SJCRH30 (cell line): ENCODE measurements around the gene ROR1. TPM values are rescaled to one million over a fixed set of nuclear protein-coding genes. Genes with fewer than 3 reads are reported as not detected.

Source experiments
- DNase-seq, 2 experiments: peaks; one replicate each; pipeline ENCODE4 v3.0.0-alpha.2; 2015 to 2020
- H3K27ac ChIP-seq: fragments of 250-450 bp; sonication (Bioruptor Pico); 2 replicates; pipeline ENCODE4 v1.5.1; 2020; ENCODE audit warnings: mild to moderate bottlenecking, moderate library complexity
- H3K27me3 ChIP-seq: fragments of 250-450 bp; sonication (Bioruptor Pico); 2 replicates; pipeline ENCODE4 v1.5.1; 2020; ENCODE audit warnings: mild to moderate bottlenecking, moderate library complexity
- H3K36me3 ChIP-seq: fragments of 250-450 bp; sonication (Bioruptor Pico); 2 replicates; pipeline ENCODE4 v1.5.1; 2020; ENCODE audit warnings: mild to moderate bottlenecking, moderate library complexity
- H3K4me1 ChIP-seq: fragments of 250-450 bp; sonication (Bioruptor Pico); 2 replicates; pipeline ENCODE4 v1.5.1; 2020; ENCODE audit warnings: mild to moderate bottlenecking, moderate library complexity
- H3K4me3 ChIP-seq: fragments of 250-450 bp; sonication (Bioruptor Pico); 2 replicates; pipeline ENCODE4 v1.5.1; 2020; ENCODE audit warnings: mild to moderate bottlenecking, moderate library complexity
- H3K9me3 ChIP-seq: fragments of 250-450 bp; sonication (Bioruptor Pico); replicated peaks from 2 replicates; pipeline ENCODE4 v1.5.1; 2020; ENCODE audit warnings: mild to moderate bottlenecking, moderate library complexity
- total RNA-seq: library from RNA; depleted of rRNA; stranded (reverse); fragments of >200 nt; shearing (Covaris generic); gene quantifications from 2 replicates; pipeline ENCODE4 v1.2.3, GENCODE V29; 2014

The ROR1 gene
- total RNA-seq, 1 experiment from 2014 or later: 5.5 TPM

DNA sequence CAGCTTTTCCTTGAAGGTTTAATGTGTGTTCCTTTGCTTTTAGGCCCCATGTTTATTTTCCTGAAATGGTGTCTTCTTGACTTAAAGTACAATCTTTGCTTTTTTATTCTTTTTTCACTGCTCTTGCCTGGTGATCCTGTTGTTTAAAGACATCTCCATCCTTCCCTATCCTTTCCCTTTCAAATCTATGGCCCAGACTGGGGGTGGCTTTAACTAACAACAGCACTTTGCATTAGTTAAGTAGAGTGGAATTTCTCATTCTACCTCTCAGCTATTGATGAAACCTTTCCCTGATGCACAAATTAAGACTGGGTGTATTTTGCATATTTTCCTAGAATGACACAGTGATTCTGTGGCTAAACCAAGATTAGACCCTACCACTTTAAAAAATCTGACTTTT, 84.3 kb downstream of the ROR1 start:
- Histone ChIP-seq H3K9me3 (no peaks in the 10 kb centered on the region; the same call in 1 of the 2 replicates), H3K4me1 (no peaks in the 10 kb centered on the region), H3K27ac (no peak overlapping the region), H3K27me3 (no peaks in the 10 kb centered on the region), H3K4me3 (no peak overlapping the region), H3K36me3 (no peaks in the 10 kb centered on the region)
- no peak for DNase-seq

DNA sequence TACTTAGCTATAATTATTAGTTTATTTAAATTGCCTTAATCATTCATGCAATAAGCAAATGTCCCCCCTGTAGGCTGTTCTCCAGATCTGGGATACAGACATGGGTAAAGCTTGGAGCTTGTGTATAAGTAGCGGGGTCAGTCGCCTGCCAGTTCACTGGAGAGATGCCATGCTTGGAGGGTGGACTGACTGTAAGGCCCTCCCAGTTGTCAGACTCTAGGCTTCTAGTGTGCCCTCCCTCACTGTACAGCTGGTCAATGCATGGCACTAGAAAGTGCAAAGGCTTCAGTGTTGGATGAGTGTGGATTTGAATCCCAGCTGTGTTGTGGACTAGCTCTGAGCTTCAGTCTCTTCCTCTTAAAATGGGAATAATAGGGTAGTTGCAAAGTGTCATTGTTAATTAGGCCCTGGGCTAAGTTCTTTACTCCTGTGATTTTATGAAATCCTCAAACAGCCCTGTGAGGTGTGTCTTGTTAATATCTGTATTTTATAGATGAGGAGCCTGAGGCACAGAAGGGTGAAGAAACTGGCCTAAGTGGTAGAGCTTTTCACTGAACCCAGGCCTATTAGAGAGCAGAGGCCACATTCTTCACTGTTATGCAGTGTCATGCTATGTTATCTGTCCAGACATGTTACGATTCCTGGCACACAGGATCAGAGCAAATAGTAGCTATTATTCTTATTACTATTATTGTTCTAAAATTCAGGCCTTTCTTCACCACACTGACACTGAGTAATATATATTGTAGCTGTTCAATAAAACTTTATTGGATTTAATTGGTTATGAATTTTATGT, 85.9 kb downstream of the ROR1 start:
- no peak overlapping the region for H3K27ac ChIP-seq
- H3K9me3 ChIP-seq: no peaks in the 10 kb centered on the region; the same call in 1 of the 2 replicates
- DNase-seq: no peak
- H3K4me3 ChIP-seq: no peak overlapping the region
- no peaks in the 10 kb centered on the region for H3K36me3 ChIP-seq
- H3K27me3 ChIP-seq: no peaks in the 10 kb centered on the region
- H3K4me1 ChIP-seq: no peaks in the 10 kb centered on the region

DNA sequence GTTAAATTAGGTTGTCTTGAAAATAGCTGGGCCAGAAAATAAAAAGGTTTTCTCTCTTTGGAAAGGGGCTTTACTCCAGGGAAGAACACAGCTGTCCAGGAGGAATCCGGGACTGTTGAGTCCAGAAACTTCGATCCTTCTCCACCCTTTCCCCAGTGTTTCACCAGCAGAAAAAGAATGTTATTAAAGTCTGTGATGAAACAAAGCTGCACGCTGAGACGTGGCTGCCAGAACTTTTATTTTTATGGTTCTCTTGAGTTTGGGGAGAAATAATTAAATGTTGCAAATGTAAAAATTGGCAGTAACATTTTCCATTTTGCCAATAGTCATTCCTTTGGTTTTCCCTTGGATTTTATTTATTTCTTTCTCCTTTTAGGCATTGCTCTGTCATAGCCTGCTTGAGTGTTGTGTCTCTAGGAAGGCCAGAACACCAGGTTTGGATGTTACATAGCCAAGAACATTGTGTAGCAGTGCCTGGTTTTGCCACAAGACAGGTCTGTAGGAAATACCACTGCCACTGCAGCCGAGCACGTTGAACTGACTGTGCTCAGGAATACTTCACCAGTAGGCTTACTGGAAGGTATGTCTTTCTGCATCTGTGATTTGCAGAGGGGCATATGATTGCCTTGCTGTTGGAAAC, 87.4 kb downstream of the ROR1 start:
- Histone ChIP-seq H3K4me1 (no peaks in the 10 kb centered on the region), H3K9me3 (no peaks in the 10 kb centered on the region; the same call in 1 of the 2 replicates), H3K27ac (no peak overlapping the region), H3K27me3 (no peaks in the 10 kb centered on the region), H3K4me3 (no peak overlapping the region), H3K36me3 (no peaks in the 10 kb centered on the region)
- no peak for DNase-seq

DNA sequence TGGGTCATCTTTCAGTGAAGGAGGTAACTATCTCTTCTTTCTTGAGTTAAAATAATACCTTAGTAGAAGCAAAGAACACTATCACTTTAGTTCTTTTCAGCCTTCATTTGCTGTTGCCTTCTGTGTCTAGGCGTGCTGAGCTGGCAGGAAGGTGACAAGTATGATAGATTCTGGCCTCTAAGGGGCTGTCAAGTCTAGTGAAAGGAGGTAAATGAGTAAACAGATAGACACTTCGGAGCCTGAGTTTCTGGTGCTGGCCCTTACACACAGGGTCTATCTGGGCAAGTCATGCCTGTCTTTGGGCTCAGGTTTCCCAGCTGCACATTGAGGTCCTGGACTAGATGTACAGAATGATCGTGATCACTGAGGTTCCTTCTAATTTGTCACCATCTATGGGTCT, 89.3 kb downstream of the ROR1 start:
- no peaks in the 10 kb centered on the region for H3K9me3 ChIP-seq
- H3K4me1 ChIP-seq: no peaks in the 10 kb centered on the region
- H3K27me3 ChIP-seq: no peaks in the 10 kb centered on the region
- no peak overlapping the region for H3K27ac ChIP-seq
- no peak overlapping the region for H3K4me3 ChIP-seq
- no peak for DNase-seq
- no peaks in the 10 kb centered on the region for H3K36me3 ChIP-seq

DNA sequence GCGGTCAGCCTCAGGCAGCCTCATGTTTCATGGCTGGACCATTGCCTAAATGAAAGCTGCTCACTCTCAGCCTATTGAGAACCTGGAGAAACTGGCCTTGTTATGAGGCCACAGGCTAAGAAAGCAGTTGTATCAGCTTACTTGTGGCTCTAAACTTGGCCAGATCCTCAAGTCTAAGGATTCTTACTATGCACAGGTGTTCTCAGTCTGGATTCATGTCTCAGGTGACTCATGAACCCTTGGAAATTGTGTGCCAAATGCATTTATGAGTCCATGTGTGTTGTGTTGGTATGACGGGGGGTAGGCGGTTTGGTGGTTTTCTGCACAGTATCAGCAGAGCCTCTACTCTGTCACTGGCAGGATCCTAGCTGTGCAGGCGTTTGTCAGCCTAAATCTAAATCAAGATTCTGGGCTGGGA, 90.4 kb downstream of the ROR1 start:
- Histone ChIP-seq H3K9me3 (no peaks in the 10 kb centered on the region), H3K4me1 (no peaks in the 10 kb centered on the region), H3K27ac (no peak overlapping the region), H3K27me3 (no peaks in the 10 kb centered on the region), H3K36me3 (no peaks in the 10 kb centered on the region), H3K4me3 (no peak overlapping the region)
- DNase-seq: no peak

DNA sequence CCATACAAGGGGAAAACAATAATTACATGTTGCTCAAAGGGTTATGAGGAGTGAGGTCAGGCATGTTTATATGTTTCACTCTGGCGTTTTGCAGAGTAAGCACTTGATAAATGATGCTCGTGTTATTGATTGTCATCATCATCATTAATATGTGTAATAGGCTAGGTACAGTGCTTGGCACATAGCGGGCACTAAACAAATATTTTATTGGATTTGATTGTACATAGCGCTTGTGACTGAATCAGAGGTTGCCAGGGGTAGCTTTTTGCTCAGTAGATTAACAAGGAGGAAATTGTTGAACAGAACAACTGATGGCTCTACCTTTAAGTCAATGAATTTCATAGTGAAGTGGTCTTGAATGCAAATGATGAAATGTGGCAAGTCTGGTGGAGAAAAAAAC, 91.7 kb downstream of the ROR1 start:
- H3K9me3 ChIP-seq: no peaks in the 10 kb centered on the region
- H3K36me3 ChIP-seq: no peaks in the 10 kb centered on the region
- H3K27me3 ChIP-seq: no peaks in the 10 kb centered on the region
- no peak for DNase-seq
- H3K27ac ChIP-seq: no peak overlapping the region
- no peaks in the 10 kb centered on the region for H3K4me1 ChIP-seq
- H3K4me3 ChIP-seq: no peak overlapping the region

DNA sequence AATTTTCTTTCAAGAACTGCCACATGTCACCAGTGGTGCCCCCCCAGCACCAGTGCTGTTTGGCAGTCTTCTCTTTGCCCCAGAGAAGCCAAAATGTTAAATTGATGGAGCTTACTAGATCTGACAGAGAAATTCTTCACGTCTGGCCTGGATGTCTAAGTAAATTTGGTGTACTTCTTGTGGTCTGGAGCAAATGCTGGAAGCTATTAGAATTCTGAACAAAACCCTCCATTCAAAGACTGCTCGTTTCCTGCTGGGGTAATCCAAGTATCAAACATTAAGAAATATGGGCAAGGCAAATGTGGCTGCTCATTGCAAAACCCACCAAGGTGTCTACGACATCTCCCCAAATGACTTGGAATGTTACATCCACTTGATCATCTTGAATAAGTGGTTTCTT, 92.3 kb downstream of the ROR1 start:
- Histone ChIP-seq H3K36me3 (no peaks in the 10 kb centered on the region), H3K4me3 (no peak overlapping the region), H3K4me1 (no peaks in the 10 kb centered on the region), H3K27me3 (no peaks in the 10 kb centered on the region), H3K9me3 (no peaks in the 10 kb centered on the region), H3K27ac (no peak overlapping the region)
- DNase-seq: no peak

DNA sequence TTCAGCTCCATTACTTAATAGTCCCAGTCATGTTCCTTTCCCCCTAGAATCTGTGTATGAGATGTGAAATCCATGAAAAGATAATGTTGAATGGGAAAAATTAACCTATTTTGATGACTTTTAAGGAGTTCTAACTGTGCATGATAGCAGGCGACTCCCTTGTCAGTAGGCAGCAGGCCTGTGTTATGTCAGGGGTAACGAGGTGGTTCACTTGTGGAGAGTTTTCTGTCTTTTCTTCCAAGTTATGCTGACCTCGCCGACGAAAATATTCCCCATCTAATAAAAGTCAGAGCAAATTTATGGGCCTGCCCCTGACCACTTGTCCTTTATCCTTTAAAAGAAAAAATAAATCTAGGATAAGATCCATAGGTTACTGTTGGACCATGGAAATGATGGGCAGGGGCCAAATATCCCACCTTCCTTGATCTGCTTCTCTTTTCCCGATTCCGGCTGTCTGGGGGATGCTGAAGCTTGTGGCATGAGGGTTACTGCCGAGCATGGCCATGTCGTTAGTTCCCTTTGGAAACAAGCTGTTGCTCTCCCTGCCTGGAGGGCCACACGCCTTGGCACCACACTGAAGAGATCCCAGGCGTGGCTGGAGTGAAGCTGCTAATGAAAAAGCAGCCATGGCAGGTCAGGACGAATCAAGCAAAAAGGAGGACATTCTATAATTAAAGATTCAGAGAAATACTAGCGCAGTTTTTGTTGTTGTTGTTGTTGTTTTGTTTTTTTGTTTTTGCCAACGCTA, 93.8 kb downstream of the ROR1 start:
- Histone ChIP-seq H3K4me1 (no peaks in the 10 kb centered on the region), H3K27me3 (no peaks in the 10 kb centered on the region), H3K9me3 (no peaks in the 10 kb centered on the region), H3K36me3 (no peaks in the 10 kb centered on the region), H3K4me3 (no peak overlapping the region), H3K27ac (no peak overlapping the region)
- no peak for DNase-seq

DNA sequence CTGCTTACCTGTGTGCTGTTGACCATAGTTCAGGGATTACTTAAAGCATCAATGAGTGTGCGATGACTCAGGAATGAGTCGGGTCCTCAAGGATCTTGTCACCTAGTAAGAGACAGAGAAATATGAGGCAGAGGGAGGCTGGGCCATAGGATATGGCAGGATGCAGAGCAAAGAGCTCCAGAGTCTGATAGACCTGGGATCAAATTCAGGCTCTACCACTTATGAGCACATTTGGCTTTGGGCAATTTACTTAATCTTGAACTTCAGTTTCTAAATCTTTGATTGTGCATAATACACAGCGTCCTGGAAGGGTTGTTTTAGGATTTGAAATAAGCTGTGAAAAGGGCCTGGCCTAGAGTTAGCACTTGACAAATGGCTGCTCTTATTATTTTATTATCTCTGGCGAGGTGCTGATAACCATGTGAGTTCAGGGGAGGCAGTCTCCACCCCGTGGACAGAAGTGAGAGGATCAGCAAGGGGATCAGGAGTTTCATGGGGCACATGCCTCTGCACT, 94.5 kb downstream of the ROR1 start:
- Histone ChIP-seq H3K9me3 (no peaks in the 10 kb centered on the region), H3K4me1 (no peaks in the 10 kb centered on the region), H3K36me3 (no peaks in the 10 kb centered on the region), H3K27ac (no peak overlapping the region), H3K27me3 (no peaks in the 10 kb centered on the region), H3K4me3 (no peak overlapping the region)
- DNase-seq: no peak

DNA sequence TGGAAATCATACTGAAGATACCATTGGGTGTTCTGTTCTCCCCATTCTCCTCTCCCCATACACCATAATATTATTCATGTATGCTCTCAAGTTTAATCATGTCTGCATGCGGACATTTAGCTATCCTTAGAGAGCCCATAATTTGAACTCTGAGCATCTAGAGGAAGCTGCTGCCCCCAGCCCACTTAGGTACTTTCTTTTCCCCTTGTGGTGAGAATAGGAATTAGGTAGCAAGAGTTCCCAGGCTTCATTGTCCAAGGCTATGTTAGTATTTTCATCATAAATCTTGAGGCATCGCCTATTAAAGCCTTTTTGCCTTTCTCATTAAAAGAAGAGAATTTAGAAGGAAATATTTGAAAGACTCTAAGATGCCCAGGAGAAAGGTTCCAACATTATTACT, 96.3 kb downstream of the ROR1 start:
- H3K9me3 ChIP-seq: no peaks in the 10 kb centered on the region
- H3K27ac ChIP-seq: no peak overlapping the region
- no peaks in the 10 kb centered on the region for H3K36me3 ChIP-seq
- H3K4me3 ChIP-seq: no peak overlapping the region
- no peaks in the 10 kb centered on the region for H3K4me1 ChIP-seq
- no peaks in the 10 kb centered on the region for H3K27me3 ChIP-seq
- DNase-seq: no peak

DNA sequence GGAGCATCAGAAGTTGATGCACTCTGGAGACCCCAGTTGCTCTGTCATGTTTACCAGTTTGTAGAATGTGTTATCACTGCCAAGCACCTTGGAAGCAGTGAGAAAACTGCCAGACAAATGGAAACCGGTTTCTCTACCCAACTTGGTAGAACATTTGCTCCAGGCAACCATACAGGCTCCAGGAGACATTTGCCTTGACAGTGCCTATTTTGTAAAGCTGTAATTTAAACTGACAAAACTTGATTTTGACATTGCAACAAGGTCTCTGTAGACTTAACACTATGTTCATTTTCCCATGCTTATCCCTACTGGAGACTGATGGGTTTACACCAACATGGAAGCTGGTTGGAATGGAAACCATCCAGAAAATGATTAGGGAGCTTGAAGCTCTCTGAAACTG, 97.6 kb downstream of the ROR1 start:
- Histone ChIP-seq H3K27me3 (no peaks in the 10 kb centered on the region), H3K27ac (no peak overlapping the region), H3K9me3 (no peaks in the 10 kb centered on the region), H3K4me1 (no peaks in the 10 kb centered on the region), H3K36me3 (no peaks in the 10 kb centered on the region), H3K4me3 (no peak overlapping the region)
- DNase-seq: no peak

DNA sequence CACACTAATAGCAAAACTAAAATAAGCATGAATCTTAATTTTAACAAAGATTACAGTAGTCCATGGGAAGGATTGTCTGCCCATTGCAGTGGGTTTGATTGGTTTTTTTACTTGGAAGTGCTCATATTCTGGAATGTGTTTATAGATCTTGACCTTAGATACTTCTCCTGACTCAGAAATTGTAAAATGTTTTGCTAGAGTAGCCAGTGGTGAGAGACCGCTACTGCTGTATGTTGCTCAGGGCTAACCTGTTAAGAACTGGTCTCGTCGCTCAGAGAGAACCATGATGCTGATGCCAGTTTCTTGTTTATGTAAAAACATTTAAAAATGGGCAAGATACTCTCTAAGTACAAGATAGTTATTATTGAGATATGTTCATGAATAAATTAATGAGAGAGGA, 99.9 kb downstream of the ROR1 start:
- H3K27me3 ChIP-seq: no peaks in the 10 kb centered on the region
- no peaks in the 10 kb centered on the region for H3K9me3 ChIP-seq
- no peak overlapping the region for H3K27ac ChIP-seq
- H3K4me3 ChIP-seq: no peak overlapping the region
- no peaks in the 10 kb centered on the region for H3K4me1 ChIP-seq
- no peaks in the 10 kb centered on the region for H3K36me3 ChIP-seq
- no peak for DNase-seq

DNA sequence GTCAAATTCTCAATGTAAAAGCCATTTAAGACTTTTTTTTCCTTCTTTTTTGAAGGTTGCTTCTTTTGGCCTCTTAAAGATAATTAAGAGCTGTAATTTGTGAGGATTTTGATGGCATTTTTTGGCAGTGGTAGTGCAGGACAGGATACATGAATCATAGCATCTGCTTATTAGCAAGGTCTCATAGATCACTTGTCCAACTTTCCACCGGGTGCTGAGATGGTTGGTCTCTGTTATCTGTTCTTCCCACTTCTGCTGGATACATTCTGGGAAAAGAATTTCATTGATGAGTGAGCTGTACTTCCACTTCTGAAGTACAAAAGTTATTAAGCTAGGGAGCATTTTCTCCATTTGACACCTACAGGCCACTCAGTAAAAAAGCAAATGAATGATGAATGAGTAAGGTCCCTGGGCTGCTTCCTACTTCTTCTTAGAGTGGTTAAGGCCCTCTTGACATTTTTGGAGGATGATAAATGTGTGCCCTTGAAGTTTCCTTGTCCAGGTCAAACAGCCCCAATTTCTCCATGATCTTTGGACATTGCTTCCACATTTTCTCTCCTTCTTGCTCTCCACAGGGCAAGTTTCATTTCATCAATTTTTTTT, 100.6 kb downstream of the ROR1 start:
- H3K4me3 ChIP-seq: no peak overlapping the region
- no peaks in the 10 kb centered on the region for H3K36me3 ChIP-seq
- H3K9me3 ChIP-seq: no peaks in the 10 kb centered on the region
- no peak for DNase-seq
- H3K4me1 ChIP-seq: no peaks in the 10 kb centered on the region
- H3K27ac ChIP-seq: no peak overlapping the region
- no peaks in the 10 kb centered on the region for H3K27me3 ChIP-seq

DNA sequence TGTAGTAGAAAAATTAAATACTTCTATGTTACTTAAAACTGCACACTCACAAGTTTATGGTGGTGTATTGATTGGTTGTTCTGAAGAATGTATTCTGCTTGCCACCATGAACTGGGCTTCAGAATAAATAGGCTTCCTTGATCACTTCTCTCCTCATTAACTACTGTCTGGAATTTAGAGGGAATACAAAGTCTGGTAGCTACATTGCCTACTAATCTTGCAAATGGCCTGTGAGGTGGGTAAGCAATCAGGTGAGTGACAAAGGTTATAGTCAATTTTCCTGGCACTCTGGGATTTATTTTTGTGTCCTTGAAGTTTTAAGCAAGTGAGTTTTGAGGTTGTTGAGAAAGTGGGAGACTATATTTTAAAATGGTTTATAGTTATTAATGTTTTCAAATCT, 101.8 kb downstream of the ROR1 start:
- Histone ChIP-seq H3K4me1 (no peaks in the 10 kb centered on the region), H3K36me3 (no peaks in the 10 kb centered on the region), H3K27me3 (no peaks in the 10 kb centered on the region), H3K9me3 (no peaks in the 10 kb centered on the region), H3K4me3 (no peak overlapping the region), H3K27ac (no peak overlapping the region)
- no peak for DNase-seq
